Left hindlimb (tissue), 1 donor: ENCODE data around the gene DMRTB1.

ENCODE experiments used
- DNase-seq: peaks from one replicate; pipeline ENCODE4 v3.0.0-alpha.2; 2018

The DMRTB1 gene

DNA sequence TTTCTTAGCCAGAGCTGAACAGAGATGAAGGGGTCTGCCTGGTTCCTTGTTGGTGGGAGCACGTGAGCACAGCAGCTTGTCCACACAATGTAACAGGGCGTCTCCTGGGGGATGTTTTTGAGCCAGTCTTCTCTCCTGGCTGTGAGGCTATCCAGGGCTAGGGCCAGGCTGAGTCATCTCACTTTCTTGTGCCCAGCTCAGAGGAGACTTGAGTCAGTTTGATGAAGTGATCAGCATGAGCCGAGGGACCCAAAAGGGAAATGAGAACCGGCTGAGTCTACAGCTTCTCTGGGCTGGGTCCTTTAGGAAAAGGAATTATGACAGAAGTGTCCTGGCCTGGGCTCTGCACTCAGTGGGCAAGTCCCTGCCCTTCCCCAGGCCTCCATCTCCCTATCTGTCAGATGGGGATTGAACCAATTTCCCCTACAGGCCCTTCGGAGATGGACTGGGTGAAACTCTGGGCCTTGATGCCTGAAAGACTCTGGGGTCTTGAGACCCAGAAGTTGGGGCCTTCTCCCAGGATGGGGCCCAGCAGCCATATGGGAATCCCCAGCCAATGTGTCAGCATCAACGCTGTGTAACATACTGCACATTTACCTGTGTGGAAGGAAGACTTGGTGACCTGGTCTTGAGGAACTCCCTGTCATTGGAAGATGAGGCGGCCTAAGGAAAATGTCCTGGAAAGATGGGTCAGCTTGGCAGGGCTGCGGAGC is 36.6 kb downstream of the DMRTB1 start:
- no peak for DNase-seq

DNA sequence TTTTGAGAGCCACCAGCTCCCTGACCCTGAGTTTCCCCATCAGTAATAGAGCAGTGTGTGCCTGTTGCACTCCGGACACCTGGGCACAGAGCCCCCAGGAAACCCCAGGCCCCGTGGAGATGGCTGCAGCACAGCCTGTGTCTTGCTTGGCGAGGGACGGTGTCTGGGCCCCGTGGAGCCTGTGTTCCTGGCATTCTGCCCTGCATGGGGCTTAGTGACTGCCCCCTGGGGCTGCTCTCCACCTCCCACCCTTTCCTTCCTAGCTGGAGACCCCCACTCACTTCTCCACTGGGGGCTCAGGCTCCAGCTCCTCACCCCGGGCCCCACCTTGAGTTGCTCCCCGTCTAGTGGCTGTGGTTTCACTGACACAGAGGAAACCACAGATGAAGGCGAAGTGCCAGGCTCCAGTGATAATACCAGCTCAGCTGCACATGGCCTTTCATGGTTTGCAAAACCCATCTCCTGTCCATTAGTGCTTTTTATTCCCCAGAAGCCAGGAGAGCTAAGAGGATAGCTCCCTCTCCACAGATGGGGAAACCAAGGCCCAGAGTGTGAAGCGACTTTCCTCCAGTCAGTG is 39.4 kb downstream of the DMRTB1 start:
- peak; percentile 30 for DNase-seq

DNA sequence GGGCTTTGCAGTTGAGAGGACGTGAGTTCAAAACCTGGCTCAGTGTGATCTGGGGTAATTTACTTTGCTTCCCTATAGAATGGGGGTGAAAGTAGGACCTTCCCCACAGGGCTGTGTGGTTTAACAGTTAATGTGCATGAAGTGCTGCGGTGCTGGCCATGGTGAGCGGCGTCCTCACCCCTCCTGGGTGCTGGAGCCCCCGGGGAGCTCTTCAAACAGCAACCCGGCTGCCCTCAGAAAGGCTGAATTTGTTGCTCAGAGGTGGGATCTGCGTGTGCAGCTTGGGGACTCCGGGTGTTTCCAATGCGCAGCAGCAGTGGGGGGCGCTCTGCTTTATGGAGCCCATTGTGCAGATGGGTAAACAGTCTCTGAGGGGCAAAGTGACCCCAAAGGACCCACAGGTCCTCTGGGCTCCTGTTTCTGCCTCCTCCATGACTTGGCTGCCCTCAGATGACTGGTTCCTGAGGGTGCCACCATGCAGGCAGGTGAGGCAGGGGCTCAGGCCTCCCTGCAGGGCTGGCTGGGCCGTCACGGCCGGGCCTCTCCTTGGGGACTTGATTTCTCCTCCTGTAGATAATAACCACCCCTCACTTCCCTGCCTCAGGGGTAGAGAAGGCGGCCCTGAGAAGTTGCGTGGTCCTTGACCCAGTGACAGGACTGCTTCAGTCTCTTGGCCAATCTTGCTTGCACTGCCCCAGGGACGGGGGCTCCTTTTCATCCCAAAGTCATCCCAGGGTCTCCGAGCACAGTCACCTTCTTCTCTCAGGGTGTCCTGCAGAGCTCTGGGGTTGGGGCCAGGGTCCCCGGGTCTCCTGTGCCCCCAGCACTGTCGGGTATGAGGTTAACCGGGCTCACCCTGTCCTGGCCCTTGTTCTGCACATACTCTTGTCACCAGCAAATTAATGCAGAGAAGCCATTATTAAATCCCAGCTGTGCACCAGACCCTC is 40.3 kb downstream of the DMRTB1 start:
- DNase-seq, result no peak

DNA sequence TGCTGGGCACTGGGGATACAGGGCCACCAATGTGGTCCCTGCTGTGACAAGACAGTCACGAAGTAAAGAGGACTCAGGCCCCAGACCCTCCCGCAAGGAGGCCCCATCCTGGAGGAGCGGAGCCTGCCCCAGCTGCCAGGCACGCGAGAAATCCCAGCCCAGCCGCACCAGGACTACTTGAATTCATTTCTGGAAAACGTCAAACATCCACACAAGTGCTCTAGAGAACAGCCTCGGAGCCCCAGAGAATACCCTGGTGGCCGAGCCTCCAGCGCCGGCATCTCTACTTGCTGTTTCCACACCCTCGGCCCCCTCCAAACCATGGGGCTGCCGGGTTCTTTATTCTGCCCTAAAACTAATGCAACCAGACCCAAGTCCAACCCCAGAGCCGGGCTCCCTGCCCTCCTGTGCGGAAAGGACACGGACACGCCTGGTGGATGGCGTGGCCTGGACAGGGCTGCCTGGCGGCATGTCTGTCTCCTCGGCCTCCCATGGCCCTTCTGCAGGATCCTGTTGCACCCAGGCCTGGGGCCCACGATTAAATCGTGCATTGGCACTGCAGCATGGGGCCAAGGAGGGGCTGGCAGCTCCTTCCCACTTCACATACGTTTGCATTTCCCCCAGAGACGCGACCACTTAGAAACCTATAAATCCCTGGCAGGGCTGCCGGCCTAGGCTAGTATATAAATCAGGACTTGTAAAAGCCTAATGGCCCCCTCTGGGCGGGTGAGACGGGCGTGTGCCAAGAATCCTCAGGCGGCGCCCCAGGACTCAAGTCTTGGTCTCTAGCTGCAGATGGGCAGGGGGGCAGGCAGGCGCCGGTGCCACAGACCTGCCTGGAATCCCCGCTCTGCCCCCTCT is 41.2 kb downstream of the DMRTB1 start:
- peak; percentile 38 for DNase-seq

DNA sequence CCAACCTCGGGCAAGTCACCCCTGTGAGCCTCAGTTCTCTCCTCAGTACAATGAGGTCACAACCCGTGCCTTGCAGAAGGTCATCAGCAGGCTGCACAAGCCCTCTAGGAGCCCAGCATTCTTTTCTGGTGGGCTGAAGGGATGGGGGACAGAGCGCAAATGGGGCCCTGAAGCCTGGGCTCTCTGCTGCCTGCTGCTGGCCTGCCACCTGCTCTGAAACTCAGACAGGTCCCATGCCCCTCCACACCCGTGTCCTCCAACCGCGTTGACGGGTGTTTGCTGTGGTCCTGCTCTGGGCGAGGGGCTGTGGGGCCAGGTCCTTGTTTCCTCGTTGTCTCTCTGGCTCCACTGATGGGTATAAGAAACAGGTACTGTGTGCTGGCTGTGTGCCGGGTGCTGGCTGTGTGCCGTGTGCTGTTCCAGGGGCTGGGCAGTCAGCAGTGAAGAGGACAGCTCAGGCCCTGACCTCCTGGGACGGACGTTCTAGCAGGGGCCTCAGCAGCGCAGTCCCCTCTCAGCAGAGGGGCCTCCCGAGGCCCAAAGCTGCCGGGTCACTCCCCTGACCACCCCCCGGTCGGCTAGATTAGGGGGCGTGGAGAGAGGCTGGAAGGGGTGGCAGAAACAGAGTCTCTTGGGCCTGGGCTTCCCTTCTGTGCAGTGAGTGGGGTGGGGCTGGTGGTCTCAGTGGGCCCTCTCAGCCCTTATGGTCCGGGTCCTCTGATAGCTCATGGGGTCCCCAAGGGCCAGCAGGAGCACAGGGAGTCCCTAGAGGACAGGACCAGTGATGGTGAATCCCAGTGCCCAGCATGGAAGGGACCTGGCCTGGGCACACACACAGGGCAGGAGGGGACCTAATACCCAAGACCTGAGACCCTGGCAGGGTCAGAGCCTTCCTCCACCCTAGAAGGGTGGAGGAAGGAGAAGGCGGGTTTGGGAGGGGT is 42.1 kb downstream of the DMRTB1 start:
- DNase-seq, result peak; percentile 25

DNA sequence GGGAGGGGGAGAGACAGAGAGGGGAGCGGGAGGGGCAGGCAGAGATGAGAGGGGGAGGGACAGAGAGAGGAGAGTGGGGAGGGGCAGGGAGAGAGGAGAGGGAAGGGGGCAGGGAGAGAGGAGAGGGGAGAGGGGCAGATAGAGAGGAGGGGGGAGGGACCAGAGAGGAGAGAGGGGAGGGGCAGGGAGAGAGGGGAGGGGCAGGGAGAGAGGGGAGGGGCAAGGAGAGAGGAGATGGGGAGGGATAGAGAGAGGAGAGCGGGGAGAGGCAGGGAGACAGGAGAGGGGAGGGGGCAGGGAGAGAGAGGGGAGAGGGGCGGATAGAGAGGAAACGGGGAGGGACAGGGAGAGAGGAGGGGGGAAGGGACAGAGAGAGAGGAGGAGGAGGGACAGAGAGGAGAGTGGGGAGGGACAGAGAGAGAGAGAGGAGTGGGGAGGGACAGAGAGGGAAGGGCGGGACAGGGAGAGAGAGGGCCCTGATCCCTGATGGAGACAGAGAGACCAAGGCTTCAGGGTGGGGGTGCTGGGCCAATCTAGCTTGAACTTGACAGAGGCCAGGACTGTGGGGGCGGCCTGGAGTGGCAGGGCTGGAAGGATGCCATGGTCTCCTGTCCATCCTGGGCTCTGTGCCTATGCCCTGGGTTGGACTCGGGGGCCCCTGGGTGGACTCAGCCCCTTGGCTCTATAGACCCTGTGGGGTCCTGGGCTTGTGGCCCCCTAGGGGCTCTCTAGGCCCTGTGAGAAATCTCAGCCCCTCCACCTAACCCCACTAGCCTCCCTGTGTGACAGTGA is 43.6 kb downstream of the DMRTB1 start:
- DNase-seq, result peak; percentile 37

DNA sequence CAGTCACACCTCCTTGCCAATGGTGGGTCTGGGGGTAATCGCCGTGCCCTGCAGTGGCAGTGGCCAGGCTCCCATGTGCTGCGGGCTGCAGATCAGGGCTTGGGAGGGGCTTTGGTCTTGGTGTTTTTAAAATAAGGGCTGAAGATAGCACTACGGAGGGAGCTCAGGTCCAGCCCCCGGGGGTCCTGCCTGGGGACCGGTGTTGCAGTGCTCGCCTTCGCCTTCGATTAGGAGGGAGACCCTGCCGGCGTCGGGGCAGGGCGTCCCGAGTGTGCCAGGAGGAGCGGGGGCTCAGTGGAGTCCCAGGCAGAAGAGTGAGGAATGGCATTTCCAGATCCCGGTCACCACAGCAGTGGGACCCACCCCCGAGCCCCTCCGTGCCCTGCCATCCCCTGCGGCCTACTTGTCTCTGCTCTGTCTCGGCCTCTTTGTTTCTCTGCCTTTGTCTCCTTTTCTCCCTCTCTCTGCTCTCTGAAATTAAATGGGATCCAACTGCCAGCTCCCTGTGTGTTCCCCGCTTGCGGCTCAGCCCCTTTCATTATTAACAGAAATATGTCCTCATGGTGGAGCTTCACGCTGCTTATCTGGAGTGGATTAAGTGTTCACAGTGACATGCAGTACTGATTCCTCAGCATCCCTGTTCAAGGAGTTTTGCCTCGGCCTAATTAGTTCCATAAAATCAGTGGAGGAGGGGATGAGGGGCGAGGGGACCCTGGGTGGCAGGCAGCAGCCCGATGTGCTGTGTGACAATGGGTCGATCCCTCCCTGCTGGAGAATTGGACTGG is 44.4 kb downstream of the DMRTB1 start:
- DNase-seq, result peak; percentile 31

DNA sequence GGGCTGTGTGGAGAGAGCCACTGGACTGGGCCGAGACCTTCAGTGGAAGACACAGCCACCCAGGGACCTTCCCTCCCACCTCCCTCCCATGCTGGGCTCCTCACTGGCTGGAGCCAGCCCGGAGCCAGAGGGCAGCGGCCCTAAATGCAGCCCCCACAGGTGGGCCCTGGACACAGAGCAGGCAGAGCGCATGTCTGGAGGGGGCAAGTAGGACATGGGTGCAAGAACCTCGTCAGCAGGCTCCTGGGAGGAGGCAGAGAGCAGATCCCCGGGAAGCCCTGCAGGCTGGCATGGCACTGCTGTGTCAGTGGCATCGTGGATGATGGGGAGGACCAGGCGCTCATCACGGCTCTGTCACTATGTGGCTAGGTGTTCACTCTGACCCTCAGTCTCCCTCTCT is 45.7 kb downstream of the DMRTB1 start:
- peak; percentile 21 for DNase-seq

DNA sequence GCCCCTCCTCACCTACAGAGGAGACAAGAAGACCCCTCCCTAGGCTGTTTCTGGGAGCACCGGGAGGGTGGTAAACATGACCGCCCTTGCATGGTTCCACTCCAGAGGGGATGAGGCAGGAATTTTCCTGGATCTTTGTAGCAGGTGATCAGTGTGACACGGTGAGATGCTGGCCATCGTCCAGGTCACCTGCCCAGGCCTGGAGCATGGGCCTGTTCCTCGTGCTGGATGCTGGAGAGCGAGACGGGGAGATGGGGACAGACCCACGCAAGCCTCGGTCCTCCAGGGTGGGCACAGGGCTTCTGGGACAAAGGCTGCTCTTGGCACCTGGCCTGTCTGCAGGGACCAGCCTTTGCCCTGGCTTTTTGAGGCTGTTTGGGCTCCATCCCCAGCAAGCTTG is 46.2 kb downstream of the DMRTB1 start:
- no peak for DNase-seq

DNA sequence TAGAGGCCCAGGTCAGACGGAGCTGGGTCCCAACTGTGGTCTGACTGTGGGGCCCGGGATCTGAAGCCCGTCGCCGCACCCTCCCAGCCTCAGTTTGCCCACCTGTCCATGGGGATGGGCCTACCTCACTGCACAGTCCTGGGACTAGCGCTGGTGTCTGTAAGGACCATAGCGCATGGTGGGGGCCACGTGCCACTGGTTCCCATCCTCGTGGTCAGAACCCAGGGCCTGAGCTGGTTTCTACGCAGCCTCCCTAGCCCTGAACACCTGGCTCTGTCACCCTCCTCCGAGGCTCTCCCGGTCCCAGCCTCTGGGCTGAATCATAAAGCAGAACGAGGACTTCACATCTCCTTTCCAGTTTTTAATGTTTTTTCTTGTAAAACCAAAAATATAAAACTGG is 46.7 kb downstream of the DMRTB1 start:
- DNase-seq, result no peak

DNA sequence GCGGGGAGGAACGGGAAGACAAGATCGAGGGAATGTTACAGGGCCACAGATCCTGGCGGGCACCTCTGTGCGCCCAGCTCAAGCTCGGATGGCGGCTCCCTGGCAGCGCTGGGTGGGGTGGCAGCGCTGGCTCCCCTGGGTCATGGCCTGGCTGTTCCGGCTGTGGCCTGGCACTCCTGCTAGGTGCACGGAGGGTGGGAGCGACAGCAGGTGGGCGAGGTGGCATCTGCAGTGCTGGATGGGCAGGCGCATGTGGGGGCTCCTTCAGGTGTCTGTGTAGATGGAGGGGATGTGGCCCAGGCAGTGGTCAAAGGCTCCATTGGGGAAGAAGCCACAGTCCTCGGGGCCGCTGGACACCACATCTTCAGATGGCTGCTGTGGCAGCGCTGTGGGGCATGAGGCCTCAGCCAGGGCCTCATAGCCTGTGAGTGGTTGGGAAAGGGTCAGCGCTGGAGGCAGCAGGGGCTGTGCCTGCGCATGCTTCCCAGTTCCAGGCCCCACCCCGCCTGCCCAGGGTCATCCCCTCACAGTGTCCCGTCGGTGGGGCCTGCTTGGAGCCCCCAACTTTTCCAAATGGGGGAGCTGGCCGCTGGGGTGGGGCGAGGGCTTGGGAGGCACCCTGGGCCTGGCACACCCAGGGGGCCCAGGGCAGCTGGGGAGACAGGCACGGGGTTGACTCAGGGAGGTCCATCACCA is 47.3 kb downstream of the DMRTB1 start:
- no peak for DNase-seq

DNA sequence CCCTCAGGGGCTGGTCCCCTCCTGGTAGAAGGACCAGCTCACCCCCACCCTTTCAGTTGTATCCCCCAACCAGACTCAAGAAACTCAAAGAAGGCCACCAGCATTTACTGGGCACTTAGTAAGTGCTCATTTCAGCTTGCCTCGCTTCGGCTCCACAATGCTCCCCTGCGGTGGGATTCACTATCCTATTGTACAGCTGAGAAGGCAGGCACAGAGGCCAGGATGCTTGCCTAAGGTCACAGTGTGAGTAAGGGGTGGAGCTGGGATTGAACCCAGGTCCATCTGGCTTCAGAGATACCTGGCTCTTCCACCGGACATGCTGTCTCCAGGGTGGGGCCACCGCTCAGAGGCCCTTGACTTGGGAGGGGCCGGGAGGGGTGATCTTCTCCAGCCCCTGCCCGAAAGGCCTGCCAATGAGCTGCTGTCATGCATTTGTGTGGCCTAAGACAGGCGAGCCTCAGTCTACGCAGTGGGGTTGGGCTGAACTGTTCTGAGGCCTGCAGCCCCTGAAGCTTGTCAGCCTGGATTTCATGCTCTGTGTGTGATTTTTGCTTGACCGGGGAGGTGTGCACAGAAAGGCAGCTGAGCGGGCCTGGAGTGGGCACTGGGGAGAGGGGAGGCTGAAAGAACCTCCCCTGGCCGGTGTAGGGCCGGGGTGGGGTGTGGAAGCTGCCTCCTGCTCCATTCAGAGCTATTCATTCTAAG is 48.1 kb downstream of the DMRTB1 start:
- no peak for DNase-seq

DNA sequence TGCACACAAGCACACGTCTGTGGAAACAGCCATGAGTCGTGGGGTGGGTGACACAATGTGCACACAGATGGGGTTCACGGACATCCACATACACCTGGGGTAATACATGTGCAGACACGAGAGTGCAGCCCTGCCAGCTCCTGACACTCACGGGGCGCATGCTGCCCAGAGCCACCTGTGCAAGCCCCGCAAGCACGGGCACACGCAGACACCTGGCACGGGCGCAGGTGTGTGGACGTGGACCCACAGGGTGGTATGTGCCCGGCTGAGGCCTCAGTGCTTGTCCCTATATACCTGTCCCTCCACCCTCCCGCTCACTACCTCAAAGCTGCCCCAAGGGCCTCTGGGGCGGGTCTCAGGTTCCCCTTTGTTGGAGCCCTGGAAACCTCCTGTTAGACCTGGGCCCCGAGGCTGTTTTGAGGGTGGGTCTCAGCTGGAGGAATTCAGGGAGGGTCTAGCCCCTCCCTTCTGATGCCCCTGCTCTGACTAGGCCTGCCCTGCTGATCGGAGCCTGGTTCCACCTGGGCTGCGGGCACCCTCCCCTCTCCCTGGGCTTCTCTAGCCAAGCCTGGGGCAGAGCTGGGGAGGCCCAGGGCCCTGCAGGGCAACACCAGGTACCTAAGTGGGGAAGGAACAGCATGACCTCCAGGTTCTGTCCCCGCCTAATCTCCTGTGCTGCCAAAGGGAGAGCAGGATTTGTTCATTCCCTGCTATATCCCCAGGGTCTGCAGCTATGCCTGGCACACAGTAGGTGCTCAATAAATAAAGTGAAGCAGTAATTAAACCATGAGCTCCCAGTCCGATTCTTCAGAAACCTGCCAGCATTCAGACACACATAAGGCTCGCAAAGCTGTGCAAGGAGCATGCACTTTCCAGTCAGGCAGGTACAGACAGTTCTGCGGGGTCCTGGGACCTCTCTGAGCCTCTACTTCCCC is 49.1 kb downstream of the DMRTB1 start:
- no peak for DNase-seq

DNA sequence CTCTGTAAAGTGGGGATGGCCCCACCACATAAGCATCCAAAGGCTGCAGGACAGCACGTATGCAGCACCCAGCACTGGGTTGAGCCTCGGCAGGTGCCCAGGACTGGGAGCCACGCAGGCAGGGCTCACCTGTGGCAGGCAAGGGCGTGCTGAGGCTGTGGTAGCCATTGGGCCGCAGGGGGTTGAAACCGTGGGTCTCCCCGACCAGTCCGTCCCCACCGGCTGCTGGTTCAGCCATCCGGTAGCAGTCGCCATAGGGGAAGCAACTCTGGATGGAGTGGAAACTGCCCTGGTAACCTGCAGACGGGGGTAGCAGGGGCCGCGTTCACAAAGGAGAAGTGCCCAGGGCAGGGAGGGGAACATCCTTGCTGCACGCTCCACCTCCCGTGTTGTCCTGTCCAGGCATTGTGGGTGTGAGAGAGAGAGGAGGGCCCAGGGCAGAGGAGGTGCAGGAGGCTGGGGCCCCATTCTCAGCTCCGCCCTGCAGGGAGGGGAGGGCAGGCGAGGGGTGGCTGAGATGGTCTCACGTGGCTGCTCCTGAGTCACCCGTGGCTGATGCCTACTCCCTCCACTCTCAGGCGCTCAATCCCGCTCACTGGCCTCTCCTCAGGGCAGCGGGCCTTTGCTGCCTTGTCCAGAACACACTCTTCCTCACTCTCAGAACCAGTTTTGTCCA is 49.9 kb downstream of the DMRTB1 start:
- no peak for DNase-seq

DNA sequence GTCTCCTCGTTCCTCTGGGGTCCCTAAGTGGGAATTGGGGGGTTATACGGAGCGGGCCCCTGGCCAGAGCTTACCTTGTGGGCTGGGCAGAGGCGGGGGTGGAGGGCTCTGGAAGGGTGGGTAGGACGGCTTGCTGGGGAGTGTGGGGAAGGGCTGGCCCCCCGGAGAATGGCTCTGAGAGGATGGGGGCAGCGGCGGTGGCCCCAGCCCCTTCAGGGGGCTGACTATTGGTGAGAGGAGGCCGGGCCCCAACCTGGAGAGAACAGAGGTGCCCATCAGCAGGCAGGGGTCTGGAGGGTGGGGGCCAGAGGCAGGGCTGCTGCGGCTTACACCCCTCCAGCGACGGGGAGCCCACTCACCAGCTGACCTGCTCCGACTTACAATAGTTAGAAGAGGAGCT is 50.6 kb downstream of the DMRTB1 start:
- DNase-seq, result no peak

DNA sequence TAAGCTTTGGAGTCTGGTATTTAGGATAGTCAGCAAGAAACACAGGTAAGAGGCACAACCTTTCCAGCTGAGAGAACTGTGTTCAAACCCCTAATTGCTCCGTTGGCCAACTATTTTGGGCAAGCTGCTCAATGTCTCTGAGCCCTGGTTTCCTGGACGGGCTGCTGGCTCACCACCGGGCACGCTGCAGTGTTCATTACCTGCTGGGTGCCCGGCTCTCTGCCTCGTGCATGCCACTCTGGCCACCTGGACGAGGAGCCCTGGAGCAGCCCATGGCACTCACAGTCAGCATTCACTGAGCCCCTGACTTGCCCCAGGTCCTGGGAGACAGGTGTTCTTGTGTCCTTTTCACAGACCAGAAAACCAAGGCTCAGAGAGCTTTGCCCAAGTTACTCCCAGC is 51.0 kb downstream of the DMRTB1 start:
- DNase-seq, result no peak
